Vagina (tissue), 2 donors: Measurements from ENCODE around the gene GALNT7. TPM values are rescaled to one million over a fixed set of nuclear protein-coding genes. Genes with fewer than 3 reads are reported as not detected.

Experiments used
- DNase-seq, 2 donors: peaks; one replicate each; pipeline ENCODE4 v3.0.0-alpha.2; 2017; ENCODE audit errors: extremely low spot score in 2 of 2
- H3K27ac ChIP-seq: fragments of 200-600 bp; sonication (generic); one replicate; pipeline ENCODE4 v1.5.1; 2019
- H3K27me3 ChIP-seq: fragments of 200-600 bp; sonication (generic); one replicate; pipeline ENCODE4 v1.5.1; 2019
- H3K36me3 ChIP-seq, 2 donors: fragments of 200-600 bp; sonication (generic); one replicate each; pipeline ENCODE4 v1.5.1; 2017 to 2019
- H3K4me1 ChIP-seq: fragments of 200-600 bp; sonication (generic); one replicate; pipeline ENCODE4 v1.5.1; 2019
- H3K4me3 ChIP-seq, 2 donors: fragments of 200-600 bp; sonication (generic); 1 replicate in 1 of 2; 2 replicates in 1 of 2; pipeline ENCODE4 v1.5.1; 2016 to 2019
- H3K9me3 ChIP-seq: fragments of 200-600 bp; sonication (generic); one replicate; pipeline ENCODE4 v1.5.1; 2019
- POLR2A ChIP-seq, 2 donors: fragments of 450-650 bp; IDR thresholded peaks; one replicate each; pipeline ENCODE4 v1.6.1; 2017; ENCODE audit warnings: antibody characterized with exemption in 2 of 2, mild to moderate bottlenecking in 2 of 2, moderate library complexity in 2 of 2
- POLR2AphosphoS5 ChIP-seq, 2 donors: sonication (generic); formaldehyde crosslinking; IDR thresholded peaks; one replicate each; pipeline ENCODE4 v1.9.0; 2017; ENCODE audit warnings: antibody characterized with exemption in 2 of 2, mild to moderate bottlenecking in 2 of 2, low read depth in 1 of 2; ENCODE audit not compliant: insufficient read depth in 1 of 2
- intact Hi-C: fragments of 100-400 bp; cut with DNase I; formaldehyde crosslinking; loops from one replicate; pipeline ENCODE4 v1.15.1; 2023
- total RNA-seq: library from RNA; depleted of rRNA; stranded (reverse); fragments of >200 nt; gene quantifications from one replicate; pipeline ENCODE4 v1.2.3, GENCODE V29; 2016
- TF ChIP-seq, protein P1 (sequence below), 3 experiments: fragments of 450-650 bp in 2 of 3; fragments of 200-600 bp in 1 of 3; sonication (generic) in 1 of 3; IDR thresholded peaks; one replicate each; pipeline ENCODE4 v1.5.1; 2017 to 2019; ENCODE audit warnings: antibody characterized with exemption in 3 of 3, mild to moderate bottlenecking in 2 of 3, moderate library complexity in 2 of 3

The GALNT7 gene
- total RNA-seq, 1 donor from 2014 or later = 9.1 TPM

DNA sequence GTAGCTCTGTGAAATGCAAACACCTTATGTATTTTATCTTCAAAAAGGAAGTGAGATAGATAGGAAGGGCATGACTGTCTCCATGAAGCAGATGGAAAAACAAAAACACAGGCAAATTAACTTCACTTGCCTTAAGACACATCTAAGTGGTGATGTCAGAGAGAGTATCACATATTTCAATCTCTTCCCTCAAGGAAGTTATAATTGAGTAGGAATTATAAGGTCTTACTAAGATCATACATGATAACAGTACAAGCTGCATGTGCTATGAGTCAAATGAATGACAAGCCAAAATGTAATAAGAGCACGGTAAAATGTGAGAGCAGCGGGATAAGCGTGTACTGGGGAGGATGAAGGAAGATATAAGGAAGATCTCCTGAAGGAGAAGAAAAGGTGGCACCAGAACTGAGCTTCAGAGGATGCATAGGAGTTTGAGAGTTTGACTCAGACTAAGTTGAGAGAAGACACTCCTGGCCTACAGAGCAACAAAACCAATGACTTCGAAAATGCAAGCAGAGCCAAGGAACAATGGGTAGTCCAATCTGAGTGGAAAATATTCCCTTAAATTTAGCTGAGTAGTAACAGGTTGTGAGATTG, 43.3 kb upstream of the GALNT7 start:
- Histone ChIP-seq H3K9me3 (no peaks in the 10 kb centered on the region), H3K4me1 (peaks cover 11% of the 10 kb centered on the region), H3K27ac (no peak overlapping the region), H3K27me3 (no peaks in the 10 kb centered on the region), H3K4me3 (no peak overlapping the region), H3K36me3 (no peaks in the 10 kb centered on the region)
- no peak for DNase-seq
- TF ChIP-seq POLR2AphosphoS5 (IDR thresholded peaks at IDR 0.05; ENCODE audit: insufficient read depth in 1 of 2, low read depth in 1 of 2) (no peak), POLR2A (IDR thresholded peaks at IDR 0.05) (no peak)
- TF ChIP-seq, protein P1, sequence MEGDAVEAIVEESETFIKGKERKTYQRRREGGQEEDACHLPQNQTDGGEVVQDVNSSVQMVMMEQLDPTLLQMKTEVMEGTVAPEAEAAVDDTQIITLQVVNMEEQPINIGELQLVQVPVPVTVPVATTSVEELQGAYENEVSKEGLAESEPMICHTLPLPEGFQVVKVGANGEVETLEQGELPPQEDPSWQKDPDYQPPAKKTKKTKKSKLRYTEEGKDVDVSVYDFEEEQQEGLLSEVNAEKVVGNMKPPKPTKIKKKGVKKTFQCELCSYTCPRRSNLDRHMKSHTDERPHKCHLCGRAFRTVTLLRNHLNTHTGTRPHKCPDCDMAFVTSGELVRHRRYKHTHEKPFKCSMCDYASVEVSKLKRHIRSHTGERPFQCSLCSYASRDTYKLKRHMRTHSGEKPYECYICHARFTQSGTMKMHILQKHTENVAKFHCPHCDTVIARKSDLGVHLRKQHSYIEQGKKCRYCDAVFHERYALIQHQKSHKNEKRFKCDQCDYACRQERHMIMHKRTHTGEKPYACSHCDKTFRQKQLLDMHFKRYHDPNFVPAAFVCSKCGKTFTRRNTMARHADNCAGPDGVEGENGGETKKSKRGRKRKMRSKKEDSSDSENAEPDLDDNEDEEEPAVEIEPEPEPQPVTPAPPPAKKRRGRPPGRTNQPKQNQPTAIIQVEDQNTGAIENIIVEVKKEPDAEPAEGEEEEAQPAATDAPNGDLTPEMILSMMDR (IDR thresholded peaks at IDR 0.05) = no peak
- intact Hi-C loops = no loop called here

DNA sequence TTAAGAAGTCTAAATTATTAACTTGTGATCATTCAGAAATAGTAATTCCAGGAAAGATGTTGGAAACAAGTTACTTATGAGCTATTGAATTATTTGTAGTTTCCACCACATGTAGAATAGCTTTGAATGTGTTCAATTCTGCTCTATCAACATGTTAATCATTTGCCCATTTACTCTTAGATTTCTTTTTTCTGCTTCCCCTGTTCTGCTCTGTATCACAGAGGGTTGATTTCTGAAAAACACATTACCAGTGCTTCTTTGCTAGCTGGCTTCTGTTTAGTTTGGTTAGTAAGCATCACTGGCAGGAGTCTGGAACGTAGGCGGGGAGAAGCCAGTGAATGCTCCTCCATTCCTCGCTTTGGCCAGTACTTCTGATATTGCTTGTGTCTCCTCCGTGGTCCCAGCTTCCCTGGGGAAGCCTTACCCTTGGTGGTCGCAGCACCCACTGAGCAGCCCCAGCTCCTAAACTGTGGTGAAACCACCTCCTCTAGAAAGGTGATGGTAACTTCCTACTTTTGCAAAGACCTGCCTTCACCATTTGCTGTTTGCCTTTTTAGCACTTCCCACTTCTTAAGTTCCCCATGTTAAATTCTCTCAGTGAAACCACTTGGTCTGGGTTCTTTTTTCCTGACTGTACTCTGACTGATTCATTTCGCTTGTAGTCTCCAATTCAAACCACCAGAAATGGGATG, 40.3 kb upstream of the GALNT7 start:
- TF ChIP-seq, protein P1 (IDR thresholded peaks at IDR 0.05) = no peak
- TF ChIP-seq POLR2AphosphoS5 (IDR thresholded peaks at IDR 0.05; ENCODE audit: insufficient read depth in 1 of 2, low read depth in 1 of 2) = no peak
- no peak for TF ChIP-seq POLR2A (IDR thresholded peaks at IDR 0.05)
- no peaks in the 10 kb centered on the region for H3K36me3 ChIP-seq

DNA sequence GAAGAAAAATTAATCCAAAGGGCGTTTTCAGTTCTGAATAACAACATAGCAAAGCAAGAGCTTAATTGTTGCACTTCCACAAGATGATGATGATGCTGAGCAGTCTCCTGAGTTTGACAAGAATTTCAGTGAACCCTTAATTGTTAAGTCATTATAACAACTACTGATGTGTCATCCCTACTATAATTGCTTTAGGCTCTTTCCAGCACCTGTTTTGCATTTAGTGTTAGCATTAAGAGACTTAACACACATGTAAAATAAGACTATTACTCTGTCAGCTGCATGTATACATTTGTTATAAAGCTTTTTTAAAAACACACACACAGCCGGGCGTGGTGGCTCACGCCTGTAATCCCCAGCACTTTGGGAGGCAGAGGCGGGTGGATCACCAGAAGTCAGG, 37.9 kb upstream of the GALNT7 start:
- intact Hi-C loops = no loop called here
- no peaks in the 10 kb centered on the region for H3K36me3 ChIP-seq
- TF ChIP-seq POLR2AphosphoS5 (IDR thresholded peaks at IDR 0.05; ENCODE audit: insufficient read depth in 1 of 2, low read depth in 1 of 2) = no peak
- TF ChIP-seq, protein P1 (IDR thresholded peaks at IDR 0.05) = no peak
- no peak for TF ChIP-seq POLR2A (IDR thresholded peaks at IDR 0.05)
- H3K27ac ChIP-seq = no peak overlapping the region
- no peak for DNase-seq
- no peaks in the 10 kb centered on the region for H3K9me3 ChIP-seq
- no peaks in the 10 kb centered on the region for H3K27me3 ChIP-seq
- no peak overlapping the region for H3K4me3 ChIP-seq
- no peaks in the 10 kb centered on the region for H3K4me1 ChIP-seq

More for the DNA sequence above, 40.3 kb upstream of the GALNT7 start:
- Histone ChIP-seq H3K4me3 (no peak overlapping the region), H3K4me1 (no peaks in the 10 kb centered on the region), H3K27ac (no peak overlapping the region), H3K9me3 (no peaks in the 10 kb centered on the region), H3K27me3 (no peaks in the 10 kb centered on the region)
- DNase-seq = no peak
- intact Hi-C loops = no loop called here

DNA sequence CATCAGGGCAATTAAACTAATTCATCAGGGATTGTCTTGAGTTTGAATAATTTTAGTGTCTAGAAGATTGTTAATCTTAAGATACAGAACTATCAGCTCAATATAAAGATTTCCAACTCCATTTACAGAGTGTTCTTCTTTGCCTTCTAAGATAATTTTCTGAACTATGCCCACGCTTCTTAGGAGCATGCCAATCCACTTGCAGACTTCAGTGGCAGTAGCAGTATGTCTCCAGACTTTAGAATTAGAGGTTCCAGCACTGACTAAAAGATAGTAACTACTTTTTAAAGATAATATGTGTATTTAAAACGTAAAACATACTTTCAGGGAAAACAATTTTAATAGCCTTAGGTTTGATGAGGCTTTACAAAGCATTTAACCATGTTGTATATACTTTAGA, 34.2 kb upstream of the GALNT7 start:
- no peaks in the 10 kb centered on the region for H3K9me3 ChIP-seq
- no peaks in the 10 kb centered on the region for H3K4me1 ChIP-seq
- no peak overlapping the region for H3K27ac ChIP-seq
- intact Hi-C loops = no loop called here
- H3K27me3 ChIP-seq = no peaks in the 10 kb centered on the region
- H3K4me3 ChIP-seq = no peak overlapping the region
- DNase-seq = no peak
- TF ChIP-seq, protein P1 (IDR thresholded peaks at IDR 0.05) = no peak
- TF ChIP-seq POLR2AphosphoS5 (IDR thresholded peaks at IDR 0.05; ENCODE audit: insufficient read depth in 1 of 2, low read depth in 1 of 2) (no peak), POLR2A (IDR thresholded peaks at IDR 0.05) (no peak)
- no peaks in the 10 kb centered on the region for H3K36me3 ChIP-seq

DNA sequence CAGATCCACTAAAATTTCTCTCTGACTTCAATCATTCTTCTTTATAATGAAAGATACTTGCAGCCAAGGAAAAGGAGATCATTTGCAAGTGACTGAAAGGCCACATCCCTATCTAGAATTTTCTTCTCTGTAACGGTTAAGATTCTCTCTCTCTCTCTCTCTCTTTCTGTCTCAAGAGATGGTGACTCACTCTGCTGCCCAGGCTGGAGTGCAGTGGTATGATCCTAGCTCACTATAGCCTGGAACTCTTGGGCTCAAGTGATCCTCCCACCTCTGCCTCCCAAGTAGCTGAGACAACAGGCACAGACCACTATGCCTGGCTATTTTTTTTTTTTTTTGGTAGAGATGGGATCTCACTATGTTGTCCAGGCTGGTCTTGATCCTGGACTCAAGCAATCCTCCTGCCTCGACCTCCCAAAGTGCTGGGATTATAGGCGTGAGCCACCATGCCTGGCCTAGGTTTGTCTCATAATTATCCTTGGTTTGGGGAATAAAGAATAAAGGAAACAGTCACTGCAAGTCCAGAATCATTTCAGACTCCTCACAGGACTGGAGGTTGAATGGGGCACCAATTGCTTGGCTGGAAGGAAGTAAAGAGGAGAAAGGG, 33.3 kb upstream of the GALNT7 start:
- Histone ChIP-seq H3K9me3 (no peaks in the 10 kb centered on the region), H3K27me3 (no peaks in the 10 kb centered on the region), H3K4me3 (no peak overlapping the region), H3K27ac (no peak overlapping the region), H3K36me3 (no peaks in the 10 kb centered on the region), H3K4me1 (no peaks in the 10 kb centered on the region)
- no peak for DNase-seq
- TF ChIP-seq POLR2AphosphoS5 (IDR thresholded peaks at IDR 0.05; ENCODE audit: insufficient read depth in 1 of 2, low read depth in 1 of 2) = no peak
- no peak for TF ChIP-seq POLR2A (IDR thresholded peaks at IDR 0.05)
- TF ChIP-seq, protein P1 (IDR thresholded peaks at IDR 0.05) = no peak
- intact Hi-C loops = no loop called here
